RKO (cell line): ENCODE data around the gene DFFB.
A peak's percentile ranks its signal among the peaks of the same experiment; 100 is the strongest.

Source experiments
- DNase-seq: peaks from one replicate; pipeline ENCODE4 v3.0.0-alpha.2; 2016; ENCODE audit warnings: low spot score

DFFB gene

DNA sequence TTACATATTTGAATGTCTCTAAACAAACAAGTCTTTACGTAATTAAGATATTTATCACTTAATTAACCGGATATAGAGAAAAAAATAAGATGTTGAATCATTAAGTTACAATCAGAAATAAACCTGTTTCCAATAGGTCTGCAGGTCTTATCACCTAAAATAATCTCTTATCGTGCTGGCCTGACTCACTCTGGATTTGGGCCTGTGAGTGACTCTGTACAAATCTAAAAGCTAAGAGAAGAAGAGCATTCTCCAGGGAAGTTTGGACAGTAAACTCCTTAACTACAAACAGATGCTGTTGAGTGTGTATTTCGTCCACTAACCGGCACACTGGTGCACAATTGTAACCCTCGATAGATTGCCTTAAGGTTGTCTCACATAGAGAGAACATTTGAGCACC lies 25.6 kb upstream of the DFFB start:
- no peak for DNase-seq

DNA sequence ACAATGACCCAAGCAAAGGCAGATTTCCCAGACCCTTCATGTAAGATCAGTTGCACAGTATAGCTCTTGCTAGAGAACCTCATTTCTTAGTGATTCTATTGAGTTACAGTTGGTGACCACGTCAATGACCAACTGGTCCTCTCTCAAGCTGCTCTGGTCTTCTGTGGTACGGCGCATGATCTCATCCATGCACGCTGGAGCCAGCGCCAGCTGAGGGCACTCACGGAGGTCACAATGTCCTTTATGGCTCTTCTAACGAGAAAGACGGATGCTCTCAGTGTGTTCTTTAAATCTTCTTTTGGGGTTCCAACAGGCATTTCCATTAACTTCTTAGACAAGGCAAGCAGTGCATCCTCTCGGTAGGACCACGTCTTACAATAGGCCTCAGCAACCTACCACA lies 22.6 kb upstream of the DFFB start:
- no peak for DNase-seq

DNA sequence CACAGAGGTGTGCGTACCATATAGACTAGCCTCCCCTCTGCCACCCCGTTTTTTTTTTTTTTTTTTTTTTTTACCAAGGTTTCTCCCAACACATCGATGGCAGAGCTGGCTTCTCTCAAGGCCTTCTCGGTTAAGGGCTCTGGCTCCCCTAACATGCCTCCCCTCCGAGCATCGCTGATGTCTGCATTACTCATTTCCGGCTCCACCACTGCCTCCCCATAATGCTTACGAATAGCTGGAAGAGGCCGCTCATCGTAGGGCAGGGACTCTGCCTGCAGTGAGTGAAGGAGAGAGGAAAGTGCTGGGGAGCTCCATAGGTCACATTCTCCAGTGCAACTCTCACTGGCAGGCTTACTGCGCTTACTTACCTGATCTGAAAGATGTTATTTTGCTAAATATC lies 20.9 kb upstream of the DFFB start:
- peak; percentile 93 for DNase-seq

DNA sequence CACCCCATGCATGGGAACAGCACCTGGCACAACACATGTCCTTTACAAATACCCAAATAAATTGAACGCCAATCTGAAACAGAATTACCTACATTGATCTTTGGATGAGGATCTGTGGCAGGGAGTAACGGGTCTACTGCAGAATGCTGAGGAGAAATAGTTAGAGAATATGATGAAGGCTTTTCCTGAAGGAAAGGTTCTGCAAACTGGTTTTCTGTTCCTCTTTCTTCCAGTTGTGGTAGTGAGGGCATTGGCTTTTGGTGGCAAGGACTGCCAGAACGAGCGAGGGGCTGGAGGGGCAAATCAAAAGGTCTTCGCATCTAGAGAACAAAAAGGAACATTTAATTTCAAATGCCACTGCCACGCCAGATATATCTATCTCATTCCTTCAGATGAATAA lies 20.1 kb upstream of the DFFB start:
- DNase-seq: no peak

DNA sequence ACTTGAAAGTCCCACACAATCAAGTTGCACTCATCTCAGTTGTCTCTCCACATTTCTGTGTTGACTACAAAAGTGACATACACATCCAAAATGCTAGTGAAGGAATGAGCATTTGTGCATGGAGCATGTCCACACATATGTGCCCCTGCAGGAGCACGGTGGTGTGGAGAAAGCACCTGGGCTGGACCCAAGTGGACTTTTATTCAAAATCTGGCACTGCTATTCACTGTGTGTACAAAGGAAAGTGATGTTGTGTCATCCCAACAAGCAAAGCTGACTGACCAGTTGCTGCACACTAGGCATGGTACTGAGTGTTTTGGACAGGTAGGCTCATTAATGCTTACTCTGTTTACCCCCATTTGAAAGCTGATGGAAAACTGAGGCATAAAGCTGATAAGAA lies 19.6 kb upstream of the DFFB start:
- no peak for DNase-seq

DNA sequence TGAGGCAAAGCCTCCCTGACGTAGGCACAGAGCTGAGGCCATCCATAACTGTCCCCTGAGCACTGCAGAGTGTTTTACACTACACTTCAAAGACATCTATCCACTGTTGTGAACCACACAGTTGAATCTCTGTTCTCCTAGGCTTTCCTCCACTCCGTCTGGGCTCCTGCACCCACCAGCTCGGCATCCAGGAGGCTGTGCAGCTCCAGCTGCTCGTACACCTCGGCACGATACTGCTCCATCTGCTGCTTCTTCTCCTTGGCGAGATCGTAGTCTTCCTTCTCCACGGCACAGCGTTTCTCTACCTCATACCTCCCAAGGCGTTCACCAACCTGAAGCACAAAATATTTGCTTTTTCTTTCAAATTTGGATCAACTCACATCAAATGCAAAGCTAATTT lies 18.5 kb upstream of the DFFB start:
- no peak for DNase-seq

DNA sequence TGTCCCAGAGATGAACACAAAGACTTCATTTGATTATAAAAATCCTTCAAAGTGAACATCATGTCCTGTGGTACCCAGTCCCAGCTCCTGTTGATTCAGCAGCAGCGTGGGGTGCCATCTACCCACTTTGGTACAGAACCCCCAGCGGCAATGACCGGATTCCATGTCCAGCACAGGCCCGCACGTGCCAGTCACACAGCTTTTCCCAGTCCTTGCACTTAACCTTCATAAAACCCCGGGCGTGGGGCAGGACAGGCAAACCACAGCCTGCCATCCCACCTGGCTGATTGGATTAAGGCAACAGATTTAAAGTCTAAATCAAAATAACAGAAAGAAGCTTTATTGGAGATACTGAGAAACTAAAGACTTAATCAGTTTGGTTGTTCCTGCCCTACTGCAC lies 15.8 kb upstream of the DFFB start:
- DNase-seq: no peak

DNA sequence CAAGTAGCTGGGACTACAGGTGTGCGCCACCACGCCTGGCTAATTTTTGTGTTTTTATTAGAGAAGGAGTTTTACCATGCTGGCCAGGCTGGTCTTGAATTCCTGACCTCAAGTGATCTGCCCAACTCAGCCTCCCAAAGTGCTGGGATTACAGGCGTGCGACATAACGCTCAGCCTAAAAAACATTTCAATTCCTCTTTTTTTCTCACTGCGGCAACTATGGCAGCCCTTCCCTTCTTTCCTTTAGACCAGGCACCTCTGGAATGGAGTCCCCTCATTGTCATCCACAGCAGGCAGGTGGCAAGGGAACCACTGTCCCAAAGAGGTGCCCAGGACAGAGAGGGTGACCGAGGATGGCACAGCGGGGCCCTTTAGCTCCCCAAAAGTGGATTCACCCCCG lies 14.4 kb upstream of the DFFB start:
- DNase-seq: no peak

DNA sequence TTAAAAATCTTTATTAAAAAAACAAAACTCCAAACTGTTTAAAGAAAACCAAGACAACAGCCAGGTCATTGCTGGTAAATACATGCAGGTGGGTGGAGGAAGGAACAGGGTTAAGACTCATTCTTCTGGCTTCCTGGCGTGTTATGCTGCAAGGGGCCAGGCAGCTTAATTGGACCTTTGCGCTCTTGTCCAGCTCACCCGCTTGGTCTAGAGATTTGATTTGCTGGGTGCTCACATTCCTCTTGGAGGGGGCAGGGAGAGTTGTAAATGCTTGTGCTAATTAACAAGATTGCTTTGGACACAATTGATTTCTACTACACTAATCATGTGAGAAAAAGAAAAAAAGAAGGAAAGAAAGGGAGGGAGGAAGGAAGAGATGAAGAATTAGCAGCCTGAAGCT lies 10.7 kb upstream of the DFFB start:
- DNase-seq: no peak

DNA sequence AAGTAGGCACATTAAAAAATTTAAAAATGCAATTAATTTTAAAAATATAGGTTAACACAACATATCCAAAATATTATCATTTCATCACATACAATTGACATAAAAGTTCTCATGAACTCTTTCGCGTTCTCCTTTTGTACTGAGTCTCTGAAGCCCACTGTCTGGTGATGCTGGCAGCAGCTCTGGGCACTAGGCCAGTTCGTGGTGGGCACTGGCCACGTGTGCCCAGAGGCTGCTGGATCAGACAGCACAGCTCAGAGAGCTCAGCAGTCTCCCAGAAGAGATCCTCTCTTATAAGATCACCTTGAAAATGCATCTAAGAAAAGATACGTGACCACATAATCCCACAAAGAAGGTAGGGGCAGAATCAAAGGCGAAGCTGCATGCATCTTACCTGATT lies 10.2 kb upstream of the DFFB start:
- DNase-seq: no peak

DNA sequence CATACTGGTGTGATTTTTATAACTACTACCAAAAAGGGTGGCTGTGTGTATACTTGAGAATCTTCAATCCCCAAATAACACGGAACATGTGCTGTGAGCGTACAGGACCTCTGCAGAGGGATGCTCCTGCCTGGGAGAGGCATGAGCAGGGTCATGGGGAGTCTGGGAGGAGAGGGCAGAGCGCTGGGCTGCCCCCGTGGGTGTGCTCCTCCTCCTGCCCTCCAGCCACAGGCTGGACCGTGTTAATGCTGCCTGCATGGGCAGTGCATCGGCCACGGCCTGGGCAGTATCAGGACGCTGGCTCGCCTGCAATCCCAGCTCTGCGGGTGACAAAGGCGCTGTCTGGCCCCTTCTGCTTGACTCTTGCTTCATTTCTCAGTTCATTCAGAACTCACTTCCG lies 6.4 kb upstream of the DFFB start:
- DNase-seq: no peak

DNA sequence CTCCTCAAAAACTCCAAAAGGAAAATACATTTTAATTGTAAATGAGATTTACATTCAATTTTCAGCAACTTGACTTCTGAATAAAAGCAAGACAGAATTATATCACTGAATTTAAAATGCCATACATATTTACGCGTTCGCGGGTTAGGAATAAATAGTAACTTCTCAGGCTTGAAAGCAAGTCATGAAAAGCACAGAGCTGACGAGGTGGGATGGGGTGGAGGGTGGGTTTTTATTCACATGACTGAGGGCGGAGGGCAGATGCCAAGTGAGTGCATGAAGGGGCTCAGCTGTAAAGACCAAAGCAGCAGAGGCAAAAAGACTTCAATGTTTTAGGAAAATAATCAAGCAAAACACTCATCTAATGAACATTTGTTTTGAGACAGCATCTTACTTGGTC lies 6.0 kb upstream of the DFFB start:
- DNase-seq: no peak

DNA sequence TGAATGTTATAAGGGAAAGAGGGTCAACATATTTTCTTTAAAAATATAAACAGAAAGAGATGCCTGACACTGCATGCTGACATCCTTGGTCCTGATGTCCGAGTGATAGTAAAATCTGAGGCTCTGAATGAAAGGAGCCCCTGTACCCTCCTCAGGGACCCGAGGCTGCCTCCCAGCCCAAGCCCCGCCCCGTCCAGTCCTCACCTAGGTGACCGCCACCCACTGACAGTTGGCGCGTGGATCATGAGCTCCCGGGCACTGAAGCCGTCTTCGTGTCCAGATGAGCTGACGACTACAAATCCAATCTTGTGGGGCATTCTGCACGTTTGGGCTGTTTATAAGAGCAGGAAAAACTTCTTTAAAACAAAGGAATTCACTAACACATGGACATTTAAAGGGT lies 5.2 kb upstream of the DFFB start:
- no peak for DNase-seq

DNA sequence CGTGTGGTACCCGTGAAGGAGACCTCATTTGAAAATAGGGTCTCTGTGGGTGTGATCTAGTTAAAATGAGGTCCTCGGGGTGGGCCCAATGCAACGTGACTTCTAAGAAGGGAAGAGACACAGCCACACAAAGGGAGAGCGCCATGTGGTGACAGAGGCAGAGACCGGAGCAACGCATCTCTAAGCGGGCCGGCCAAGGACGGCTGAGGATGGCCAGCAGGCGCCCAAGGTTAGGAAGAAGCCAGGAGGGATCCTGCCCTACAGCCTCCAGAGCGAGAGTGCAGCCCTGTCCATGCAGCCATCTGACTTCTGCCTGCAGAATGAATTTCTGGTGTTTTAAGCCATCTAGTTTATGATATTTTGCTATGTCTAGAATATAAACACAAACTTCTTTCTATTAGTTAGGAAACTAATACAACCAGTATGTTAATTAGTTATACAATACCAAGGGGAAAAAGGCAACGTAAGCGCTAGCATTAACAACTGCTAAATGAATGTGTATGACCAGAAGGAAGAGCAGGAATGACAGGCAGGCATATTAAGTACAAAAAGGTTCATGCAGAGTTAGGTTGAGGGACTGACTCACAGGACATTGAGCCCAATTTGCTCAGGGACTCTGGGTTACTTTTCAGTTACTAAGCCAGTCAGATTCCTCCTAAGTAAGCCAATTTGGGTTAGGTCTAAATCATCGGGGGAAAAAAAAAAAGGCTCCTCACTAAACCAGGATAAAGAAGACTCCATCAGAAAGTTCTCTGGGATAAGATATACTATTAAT lies 4.4 kb upstream of the DFFB start:
- DNase-seq: no peak

DNA sequence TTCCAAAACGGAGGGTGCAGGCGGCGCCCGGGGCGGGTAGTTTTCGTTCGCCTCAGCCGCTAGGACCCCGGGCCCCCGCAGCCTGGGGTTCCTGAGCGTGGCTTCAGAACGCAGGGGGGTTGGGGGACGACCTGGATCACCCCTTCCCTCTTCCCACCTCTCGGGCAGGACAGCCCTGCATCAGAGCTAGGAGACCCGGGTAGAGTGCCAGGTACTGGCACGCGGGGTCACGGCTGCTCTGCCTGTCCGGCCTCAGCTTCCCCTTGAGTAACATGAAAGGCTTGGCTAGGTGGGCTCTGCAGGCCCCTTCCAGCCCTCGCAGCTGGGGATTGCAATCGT lies 484 bp downstream of the DFFB start:
- no peak for DNase-seq

DNA sequence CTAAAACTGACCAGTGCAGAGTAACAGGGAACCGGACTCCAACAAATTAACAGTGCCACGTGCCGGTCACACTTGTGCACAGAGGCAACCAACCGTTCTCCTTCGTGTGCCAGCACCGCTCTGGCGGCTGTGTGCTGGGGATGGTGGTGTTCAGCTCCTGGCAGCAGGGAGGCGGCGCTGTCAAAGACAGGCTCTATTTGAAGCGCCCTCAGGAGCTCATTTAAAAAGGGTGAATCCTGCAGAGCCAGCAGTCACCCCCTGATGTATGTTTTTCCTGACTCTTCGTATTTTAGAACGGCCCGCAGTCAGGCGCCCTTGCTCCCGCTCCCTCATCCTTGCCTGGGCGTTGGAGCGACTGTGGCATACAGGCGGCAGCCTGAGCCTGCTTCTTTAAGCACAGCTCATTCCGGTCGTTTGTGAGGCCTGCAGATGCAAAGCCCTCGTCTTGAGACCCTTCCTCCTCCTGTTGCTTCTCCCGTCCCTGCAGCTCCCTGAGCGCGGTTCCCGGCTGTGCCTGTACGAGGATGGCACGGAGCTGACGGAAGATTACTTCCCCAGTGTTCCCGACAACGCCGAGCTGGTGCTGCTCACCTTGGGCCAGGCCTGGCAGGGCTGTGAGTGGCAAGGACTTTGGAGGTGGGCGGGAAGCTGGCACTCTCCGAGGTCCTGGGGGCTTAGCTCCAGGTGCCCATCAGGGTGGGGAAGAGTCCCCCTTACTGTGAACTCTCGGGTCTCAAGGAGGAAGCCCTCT lies 1.1 kb downstream of the DFFB start:
- peak; percentile 68 for DNase-seq

DNA sequence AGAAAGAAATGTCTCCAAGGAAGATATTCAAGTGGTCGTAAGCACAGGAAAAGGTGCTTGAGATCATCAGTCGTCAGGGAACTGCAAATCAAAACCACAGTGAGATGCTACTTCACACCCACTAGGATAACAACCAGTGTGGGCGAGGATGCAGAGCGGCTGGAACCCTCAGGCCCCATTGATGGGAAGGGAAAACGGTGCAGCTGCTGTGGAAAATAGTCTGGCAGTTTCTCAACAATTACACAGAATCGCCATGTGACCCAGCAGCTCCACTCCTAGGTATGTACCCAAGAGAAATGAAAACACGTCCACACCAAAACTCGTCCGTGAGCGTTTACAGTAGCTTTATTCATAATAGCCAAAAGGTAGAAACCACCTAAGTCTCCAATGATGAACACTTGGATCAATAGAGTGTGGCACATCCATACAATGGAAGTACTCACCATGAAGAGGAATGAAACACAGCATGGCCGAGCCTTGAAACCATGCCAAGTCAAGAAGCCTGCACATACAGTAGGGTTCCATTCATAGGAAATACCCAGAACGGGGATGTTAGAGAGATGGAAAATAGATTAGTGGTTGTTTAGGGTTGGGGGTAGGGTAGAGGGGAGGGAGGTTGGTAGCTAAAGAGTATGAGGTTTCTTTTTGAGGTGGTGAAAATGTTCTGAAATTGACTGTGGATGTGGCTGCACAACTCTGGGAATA lies 6.1 kb downstream of the DFFB start:
- no peak for DNase-seq

DNA sequence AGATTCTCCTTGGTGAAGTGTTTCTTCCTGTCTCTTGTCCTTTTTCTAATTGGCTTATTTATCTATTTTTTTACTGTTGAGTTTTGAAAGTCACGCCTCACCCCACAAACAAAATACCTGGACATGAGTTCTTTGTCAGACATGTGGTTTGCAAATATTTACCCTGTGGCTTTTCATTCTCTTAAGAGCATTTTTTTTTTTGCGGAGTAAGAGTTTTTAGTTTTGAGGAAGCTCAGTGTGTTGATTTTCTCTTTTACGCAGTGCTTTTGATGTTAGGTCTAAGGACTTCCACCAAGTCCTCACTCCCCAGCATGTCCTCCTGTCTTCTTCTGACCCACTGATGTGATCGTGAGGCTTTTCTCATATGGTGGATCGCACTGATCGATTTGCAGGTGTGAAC lies 7.6 kb downstream of the DFFB start:
- DNase-seq: no peak

DNA sequence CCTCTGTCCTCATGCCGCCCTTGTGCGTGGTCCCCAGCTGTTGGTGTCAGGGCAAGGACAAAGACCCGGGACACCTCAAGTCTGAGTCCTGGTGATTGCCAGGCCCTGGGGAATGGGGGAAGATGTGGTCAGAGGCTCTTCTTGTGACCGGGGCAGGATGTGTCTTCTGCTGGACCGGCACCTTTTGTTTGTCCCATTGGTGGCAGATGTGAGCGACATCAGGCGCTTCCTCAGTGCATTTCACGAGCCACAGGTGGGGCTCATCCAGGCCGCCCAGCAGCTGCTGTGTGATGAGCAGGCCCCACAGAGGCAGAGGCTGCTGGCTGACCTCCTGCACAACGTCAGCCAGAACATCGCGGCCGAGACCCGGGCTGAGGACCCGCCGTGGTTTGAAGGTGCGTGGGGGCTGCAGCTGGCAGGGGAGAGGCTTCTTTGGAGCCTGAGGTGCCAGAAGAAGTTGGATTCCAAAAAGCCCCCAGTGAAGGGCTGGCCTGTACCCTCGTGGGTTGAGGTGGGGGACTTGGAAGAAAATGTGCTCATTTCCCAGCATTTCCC lies 8.4 kb downstream of the DFFB start:
- DNase-seq: no peak

DNA sequence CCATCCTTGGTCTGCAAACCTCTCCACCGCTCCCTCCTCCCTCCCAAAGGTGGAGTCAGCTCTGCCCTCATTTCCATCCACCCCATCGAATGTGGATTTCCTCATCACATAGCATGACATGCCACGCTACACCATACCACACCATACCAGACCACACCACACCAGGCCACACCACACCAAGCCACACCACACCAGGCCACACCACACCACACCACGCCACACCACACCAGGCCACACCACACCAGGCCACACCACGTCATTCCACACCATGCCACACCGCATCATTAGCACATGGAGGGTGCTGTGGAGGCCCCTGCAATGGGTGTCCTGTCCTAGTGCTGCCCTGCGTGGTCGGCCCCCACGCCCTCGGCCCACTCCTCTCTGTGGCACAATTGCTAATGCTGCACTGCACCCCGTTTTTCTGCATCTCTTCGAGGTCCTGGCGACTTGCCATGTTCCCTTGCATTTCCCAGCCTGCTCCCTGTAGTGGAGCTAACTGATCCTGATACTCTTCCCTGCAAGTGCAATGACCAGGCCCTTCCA lies 11.3 kb downstream of the DFFB start:
- no peak for DNase-seq

DNA sequence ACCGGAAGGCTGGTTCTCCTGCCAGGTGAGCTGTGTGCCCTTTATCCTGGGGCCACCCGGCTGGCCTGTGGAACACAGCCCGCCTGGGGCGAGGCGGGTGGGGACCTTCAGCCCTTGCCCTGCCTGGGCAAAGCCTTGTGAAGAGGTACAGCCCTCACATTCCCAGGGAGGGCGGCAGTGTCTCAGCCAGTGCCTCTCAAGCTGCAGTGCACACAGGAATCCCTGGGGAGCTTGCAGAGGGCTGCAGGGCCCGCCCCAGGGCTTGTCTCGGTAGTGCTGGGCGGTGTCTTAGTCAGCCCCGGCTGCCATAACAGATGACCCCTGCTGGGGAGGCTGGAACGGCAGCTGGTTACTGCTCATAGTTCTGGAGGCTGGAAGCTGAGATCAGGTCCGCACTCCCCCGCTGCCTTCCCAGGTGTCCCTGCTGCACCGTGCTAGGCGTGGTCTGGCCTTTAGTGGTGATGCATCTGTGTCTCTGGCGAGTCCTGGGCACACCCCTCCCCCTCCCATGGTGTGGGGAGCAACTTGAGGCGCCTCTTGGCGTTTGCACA lies 12.6 kb downstream of the DFFB start:
- DNase-seq: no peak

DNA sequence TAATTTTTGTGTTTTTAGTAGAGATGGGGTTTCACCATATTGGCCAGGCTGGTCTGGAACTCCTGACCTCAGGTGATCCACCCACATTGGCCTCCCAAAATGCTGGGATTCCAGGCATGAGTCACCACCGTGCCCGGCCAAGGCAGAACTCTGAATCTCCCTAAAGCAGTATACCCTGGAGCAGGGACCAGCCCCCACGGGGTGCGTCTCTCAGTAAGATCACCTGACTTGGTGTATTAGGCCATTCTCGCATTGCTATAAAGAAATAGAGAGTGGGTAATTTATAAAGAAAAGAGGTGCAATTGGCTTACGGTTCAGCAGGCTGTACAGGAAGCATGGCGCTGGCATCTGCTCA lies 14.2 kb downstream of the DFFB start:
- no peak for DNase-seq

DNA sequence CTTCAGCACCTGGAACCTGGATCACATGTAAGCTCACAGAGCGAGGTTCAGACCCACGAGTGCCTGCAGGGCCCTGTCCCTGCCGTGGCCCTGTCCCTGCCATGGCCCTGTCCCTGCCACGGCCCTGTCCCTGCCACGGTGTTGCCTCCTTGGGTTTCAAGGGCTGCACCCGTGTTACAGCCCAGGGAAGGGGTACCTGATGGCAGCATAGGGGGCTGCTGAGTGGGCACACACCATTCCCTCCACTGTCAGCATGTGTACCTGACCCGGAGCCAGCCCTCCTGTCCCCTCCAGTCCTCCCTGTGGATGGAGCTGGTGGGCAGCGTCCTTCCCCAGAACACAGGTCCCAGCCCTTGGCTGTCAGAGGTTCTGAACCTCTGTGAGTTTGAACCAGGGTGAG lies 15.3 kb downstream of the DFFB start:
- no peak for DNase-seq
